HUES48 (cell line): ENCODE data around the gene GHR.

ENCODE experiments used
- H3K27ac ChIP-seq: one replicate; pipeline ENCODE4 v1.7.0; 2013; ENCODE audit warnings: low read depth, low read length, inconsistent platforms
- H3K27me3 ChIP-seq: 2 replicates; pipeline ENCODE4 v1.6.1; 2013; ENCODE audit warnings: mild to moderate bottlenecking, low read length; ENCODE audit not compliant: control insufficient read depth, insufficient read depth
- H3K36me3 ChIP-seq: 2 replicates; pipeline ENCODE4 v1.6.1; 2013; ENCODE audit warnings: low read length; ENCODE audit not compliant: control insufficient read depth, insufficient read depth
- H3K4me1 ChIP-seq: 2 replicates; pipeline ENCODE4 v1.6.1; 2013; ENCODE audit warnings: mild to moderate bottlenecking, low read length; ENCODE audit not compliant: control insufficient read depth, insufficient read depth
- H3K4me3 ChIP-seq: 2 replicates; pipeline ENCODE4 v1.5.1; 2013; ENCODE audit warnings: mild to moderate bottlenecking, low read depth, low read length
- H3K9ac ChIP-seq: 2 replicates; pipeline ENCODE4 v1.6.1; 2013; ENCODE audit warnings: mild to moderate bottlenecking, low read depth, low read length, moderate library complexity
- H3K9me3 ChIP-seq: 2 replicates; pipeline ENCODE4 v1.6.1; 2013; ENCODE audit warnings: low read length; ENCODE audit not compliant: control insufficient read depth, insufficient read depth

The GHR gene

GRCh38 chr5:42423285-42424165 is at the start of gene GHR:
GHR (plus strand) TSS chr5:42423439; CDS start chr5:42565875, 142,436 bp downstream.
- H3K4me1 ChIP-seq = 0 out of 2 replicates have a peak, but pooled peaks cover 5% of the 10 kb centered on the region
- peak within 1 kb of the TSS; percentile 64 for H3K4me3 ChIP-seq
- 0 out of 2 replicates have a peak, but pooled peaks cover 2% of the 10 kb centered on the region for H3K9me3 ChIP-seq
- no peak within 1 kb of the TSS for H3K9ac ChIP-seq
- H3K27ac ChIP-seq = no peak within 1 kb of the TSS
- no peaks in the 10 kb centered on the region for H3K36me3 ChIP-seq
- peaks cover 24% of the 10 kb centered on the region for H3K27me3 ChIP-seq

- Histone ChIP-seq H3K36me3 (no peaks in the 10 kb centered on the region), H3K4me1 (no peaks in the 10 kb centered on the region), H3K4me3 (no peak overlapping the region), H3K9me3 (no peaks in the 10 kb centered on the region), H3K27ac (no peak overlapping the region), H3K27me3 (no peaks in the 10 kb centered on the region), H3K9ac (no peak overlapping the region)
These were observed 48.5 kb upstream of the GHR start for GRCh38 chr5:42374679-42375273.

- Histone ChIP-seq H3K4me3 (no peak overlapping the region), H3K9ac (no peak overlapping the region), H3K9me3 (no peaks in the 10 kb centered on the region), H3K4me1 (no peaks in the 10 kb centered on the region), H3K27ac (no peak overlapping the region), H3K36me3 (no peaks in the 10 kb centered on the region), H3K27me3 (no peaks in the 10 kb centered on the region)
These were observed 45.7 kb upstream of the GHR start for GRCh38 chr5:42377496-42377895.

- no peaks in the 10 kb centered on the region for H3K27me3 ChIP-seq
- no peak overlapping the region for H3K27ac ChIP-seq
- no peak overlapping the region for H3K9ac ChIP-seq
- no peak overlapping the region for H3K4me3 ChIP-seq
- H3K9me3 ChIP-seq = no peaks in the 10 kb centered on the region
- H3K36me3 ChIP-seq = no peaks in the 10 kb centered on the region
- no peaks in the 10 kb centered on the region for H3K4me1 ChIP-seq
These were observed 41.3 kb upstream of the GHR start for GRCh38 chr5:42381973-42382372.

- Histone ChIP-seq H3K27me3 (no peaks in the 10 kb centered on the region), H3K36me3 (no peaks in the 10 kb centered on the region), H3K9me3 (peaks cover 4% of the 10 kb centered on the region), H3K4me3 (no peak overlapping the region), H3K9ac (no peak overlapping the region), H3K4me1 (no peaks in the 10 kb centered on the region), H3K27ac (no peak overlapping the region)
These were observed 35.7 kb upstream of the GHR start for GRCh38 chr5:42387563-42387962.

- Histone ChIP-seq H3K9ac (no peak overlapping the region), H3K27me3 (no peaks in the 10 kb centered on the region), H3K4me3 (no peak overlapping the region), H3K9me3 (peaks cover 17% of the 10 kb centered on the region), H3K36me3 (no peaks in the 10 kb centered on the region), H3K27ac (no peak overlapping the region), H3K4me1 (no peaks in the 10 kb centered on the region)
These were observed 33.1 kb upstream of the GHR start for GRCh38 chr5:42390115-42390514.

- Histone ChIP-seq H3K27me3 (no peaks in the 10 kb centered on the region), H3K9ac (no peak overlapping the region), H3K27ac (no peak overlapping the region), H3K4me3 (no peak overlapping the region), H3K4me1 (no peaks in the 10 kb centered on the region), H3K36me3 (no peaks in the 10 kb centered on the region), H3K9me3 (peaks cover 29% of the 10 kb centered on the region)
These were observed 30.3 kb upstream of the GHR start for GRCh38 chr5:42392917-42393316.

GRCh38 chr5:42396111-42396510 is 27.1 kb upstream of the GHR start:
- no peaks in the 10 kb centered on the region for H3K4me1 ChIP-seq
- no peaks in the 10 kb centered on the region for H3K27me3 ChIP-seq
- H3K27ac ChIP-seq = no peak overlapping the region
- peaks cover 29% of the 10 kb centered on the region for H3K9me3 ChIP-seq
- H3K9ac ChIP-seq = no peak overlapping the region
- no peaks in the 10 kb centered on the region for H3K36me3 ChIP-seq
- H3K4me3 ChIP-seq = no peak overlapping the region

- Histone ChIP-seq H3K4me1 (no peaks in the 10 kb centered on the region), H3K9ac (no peak overlapping the region), H3K36me3 (no peaks in the 10 kb centered on the region), H3K27me3 (no peaks in the 10 kb centered on the region), H3K27ac (no peak overlapping the region), H3K4me3 (no peak overlapping the region), H3K9me3 (peaks cover 28% of the 10 kb centered on the region)
These were observed 26.0 kb upstream of the GHR start for GRCh38 chr5:42397267-42397666.

- no peak overlapping the region for H3K27ac ChIP-seq
- H3K4me3 ChIP-seq = no peak overlapping the region
- no peaks in the 10 kb centered on the region for H3K27me3 ChIP-seq
- no peaks in the 10 kb centered on the region for H3K36me3 ChIP-seq
- H3K9me3 ChIP-seq = peaks cover 12% of the 10 kb centered on the region
- H3K4me1 ChIP-seq = no peaks in the 10 kb centered on the region
- no peak overlapping the region for H3K9ac ChIP-seq
These were observed 23.5 kb upstream of the GHR start for GRCh38 chr5:42399702-42400101.

GRCh38 chr5:42400474-42400873 is 22.8 kb upstream of the GHR start:
- no peaks in the 10 kb centered on the region for H3K27me3 ChIP-seq
- H3K4me1 ChIP-seq = no peaks in the 10 kb centered on the region
- H3K4me3 ChIP-seq = no peak overlapping the region
- H3K9me3 ChIP-seq = peaks cover 10% of the 10 kb centered on the region
- H3K36me3 ChIP-seq = no peaks in the 10 kb centered on the region
- no peak overlapping the region for H3K27ac ChIP-seq
- no peak overlapping the region for H3K9ac ChIP-seq
